ENCODE data around the gene ALDH3A1. TPM values are rescaled to one million over a fixed set of nuclear protein-coding genes. Genes with fewer than 3 reads are reported as not detected.

The ALDH3A1 gene
- total RNA-seq = not detected
- total RNA-seq (2013) = 0.11 TPM

GRCh38 chr17:19747829-19748806 is at the start of gene ALDH3A1:
Gene ALDH3A1 (minus strand): TSS chr17:19748298. CDS start chr17:19745129, 3,169 bp downstream.
- no peak within 1 kb of the TSS for H3K27ac ChIP-seq (ENCODE audit: low read length)
- 81% methylated on average over 25 of the region's 25 CpGs for WGBS (ENCODE audit: insufficient coverage)
- H3K27me3 ChIP-seq (ENCODE audit: control insufficient read depth, insufficient read depth, low read length) = peaks cover 2% of the 10 kb centered on the region
- H3K36me3 Mint-ChIP-seq = no peaks in the 10 kb centered on the region
- no peak within 1 kb of the TSS for H3K4me3 ChIP-seq (ENCODE audit: low read length)
- peaks cover 0 to 12% of the 10 kb centered on the region in 2 donors for H3K4me1 Mint-ChIP-seq
- H3K36me3 ChIP-seq (ENCODE audit: control insufficient read depth, insufficient read depth, low read length) = no peaks in the 10 kb centered on the region
- H3K9me3 ChIP-seq (ENCODE audit: control insufficient read depth, insufficient read depth, low read length) = no peaks in the 10 kb centered on the region
- H3K4me1 ChIP-seq (ENCODE audit: control insufficient read depth, insufficient read depth, low read length) = peaks cover 11% of the 10 kb centered on the region
- ATAC-seq (no peak), DNase-seq (no peak)
- intact Hi-C loops (cut with micrococcal nuclease) = no loop called here
- no peak for TF ChIP-seq CTCF (IDR thresholded peaks at IDR 0.05)
- peaks cover 0 to 10% of the 10 kb centered on the region in 2 donors for H3K27me3 Mint-ChIP-seq (ENCODE audit: low read depth in 2 of 2)
- no peak within 1 kb of the TSS for H3K4me3 Mint-ChIP-seq
- H3K9me3 Mint-ChIP-seq = no peaks in the 10 kb centered on the region
- H3K27ac Mint-ChIP-seq = no peak within 1 kb of the TSS

GRCh38 chr17:19796457-19796856 is 48.4 kb upstream of the ALDH3A1 start:
- Histone ChIP-seq H3K27me3 (ENCODE audit: control insufficient read depth, insufficient read depth, low read length) (no peaks in the 10 kb centered on the region), H3K4me3 (ENCODE audit: low read length) (no peak overlapping the region), H3K4me1 (ENCODE audit: control insufficient read depth, insufficient read depth, low read length) (no peaks in the 10 kb centered on the region), H3K36me3 (ENCODE audit: control insufficient read depth, insufficient read depth, low read length) (peaks cover 53% of the 10 kb centered on the region), H3K27ac (ENCODE audit: low read length) (no peak overlapping the region), H3K9me3 (ENCODE audit: control insufficient read depth, insufficient read depth, low read length) (peaks cover 3% of the 10 kb centered on the region)
- Mint-ChIP-seq H3K4me3 (no peak overlapping the region), H3K36me3 (peaks cover 37% of the 10 kb centered on the region), H3K27ac (no peak overlapping the region), H3K4me1 (no peaks in the 10 kb centered on the region), H3K27me3 (ENCODE audit: low read depth in 2 of 2) (no peaks in the 10 kb centered on the region), H3K9me3 (no peaks in the 10 kb centered on the region)
- ATAC-seq (no peak), DNase-seq (no peak)
- WGBS (ENCODE audit: insufficient coverage) = 98% methylated on average over 4 of the region's 4 CpGs
- intact Hi-C loops (cut with micrococcal nuclease) = no loop called here
- no peak for TF ChIP-seq CTCF (IDR thresholded peaks at IDR 0.05)

- H3K27ac Mint-ChIP-seq = no peak overlapping the region
- no peaks in the 10 kb centered on the region for H3K4me1 Mint-ChIP-seq
These were observed 43.9 kb upstream of the ALDH3A1 start for GRCh38 chr17:19791918-19792550.

More at GRCh38 chr17:19791918-19792550, 43.9 kb upstream of the ALDH3A1 start:
- ATAC-seq = no peak
- Histone ChIP-seq H3K4me1 (ENCODE audit: control insufficient read depth, insufficient read depth, low read length) (no peaks in the 10 kb centered on the region), H3K9me3 (ENCODE audit: control insufficient read depth, insufficient read depth, low read length) (peaks cover 3% of the 10 kb centered on the region), H3K4me3 (ENCODE audit: low read length) (no peak overlapping the region), H3K36me3 (ENCODE audit: control insufficient read depth, insufficient read depth, low read length) (peaks cover 45% of the 10 kb centered on the region), H3K27me3 (ENCODE audit: control insufficient read depth, insufficient read depth, low read length) (no peaks in the 10 kb centered on the region), H3K27ac (ENCODE audit: low read length) (no peak overlapping the region)
- H3K27me3 Mint-ChIP-seq (ENCODE audit: low read depth in 2 of 2) = no peaks in the 10 kb centered on the region
- TF ChIP-seq CTCF (IDR thresholded peaks at IDR 0.05) = no peak
- intact Hi-C loops (cut with micrococcal nuclease) = no loop called here
- WGBS (ENCODE audit: insufficient coverage) = 100% methylated on average over 1 of the region's 3 CpGs
- H3K9me3 Mint-ChIP-seq = no peaks in the 10 kb centered on the region
- no peak for DNase-seq
- H3K36me3 Mint-ChIP-seq = peaks cover 48% of the 10 kb centered on the region
- H3K4me3 Mint-ChIP-seq = no peak overlapping the region
